SK-N-SH (cell line): ENCODE data around the gene TRA2B.

Source experiments
- TF ChIP-seq, protein P1 (sequence below): IDR thresholded peaks from 2 replicates; pipeline ENCODE4 v1.4.0; 2012; ENCODE audit warnings: low read depth
- TF ChIP-seq, protein P2 (sequence below): fragments of 200-600 bp; sonication (generic); IDR thresholded peaks from 2 replicates; pipeline ENCODE4 v1.6.1; 2017; ENCODE audit warnings: antibody characterized with exemption, mild to moderate bottlenecking, moderate library complexity

DNA sequence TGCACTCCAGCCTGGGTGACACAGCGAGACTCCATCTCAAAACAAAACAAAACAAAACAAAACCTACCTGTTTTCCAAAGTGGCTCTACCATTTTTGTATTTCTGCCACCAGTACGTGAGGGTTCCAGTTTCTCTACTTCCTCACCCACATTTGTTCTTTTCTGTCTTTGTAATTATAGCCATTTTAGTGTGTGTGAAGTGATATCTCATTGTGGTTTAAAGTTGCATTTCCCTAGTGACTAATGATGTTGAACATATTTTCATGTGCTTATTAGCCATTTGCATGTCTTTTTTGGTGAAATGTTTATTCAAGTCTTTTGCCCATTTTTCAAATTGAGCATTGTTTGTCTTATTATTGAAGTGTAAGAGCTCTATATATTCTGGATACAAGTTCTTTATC is 50.7 kb downstream of the TRA2B start:
- TF ChIP-seq, protein P1, sequence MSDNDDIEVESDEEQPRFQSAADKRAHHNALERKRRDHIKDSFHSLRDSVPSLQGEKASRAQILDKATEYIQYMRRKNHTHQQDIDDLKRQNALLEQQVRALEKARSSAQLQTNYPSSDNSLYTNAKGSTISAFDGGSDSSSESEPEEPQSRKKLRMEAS: no peak
- TF ChIP-seq, protein P2, sequence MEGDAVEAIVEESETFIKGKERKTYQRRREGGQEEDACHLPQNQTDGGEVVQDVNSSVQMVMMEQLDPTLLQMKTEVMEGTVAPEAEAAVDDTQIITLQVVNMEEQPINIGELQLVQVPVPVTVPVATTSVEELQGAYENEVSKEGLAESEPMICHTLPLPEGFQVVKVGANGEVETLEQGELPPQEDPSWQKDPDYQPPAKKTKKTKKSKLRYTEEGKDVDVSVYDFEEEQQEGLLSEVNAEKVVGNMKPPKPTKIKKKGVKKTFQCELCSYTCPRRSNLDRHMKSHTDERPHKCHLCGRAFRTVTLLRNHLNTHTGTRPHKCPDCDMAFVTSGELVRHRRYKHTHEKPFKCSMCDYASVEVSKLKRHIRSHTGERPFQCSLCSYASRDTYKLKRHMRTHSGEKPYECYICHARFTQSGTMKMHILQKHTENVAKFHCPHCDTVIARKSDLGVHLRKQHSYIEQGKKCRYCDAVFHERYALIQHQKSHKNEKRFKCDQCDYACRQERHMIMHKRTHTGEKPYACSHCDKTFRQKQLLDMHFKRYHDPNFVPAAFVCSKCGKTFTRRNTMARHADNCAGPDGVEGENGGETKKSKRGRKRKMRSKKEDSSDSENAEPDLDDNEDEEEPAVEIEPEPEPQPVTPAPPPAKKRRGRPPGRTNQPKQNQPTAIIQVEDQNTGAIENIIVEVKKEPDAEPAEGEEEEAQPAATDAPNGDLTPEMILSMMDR: no peak
